SKM-1 treated with dmso at 0.1 percent for 144 hours (cell line): Measurements from ENCODE around the gene SLC44A5.
"Not testable (repeated sequence)": the region's sequence is repeated elsewhere in the genome, so short reads cannot be mapped to it uniquely, and the experiment has no call there.

Source experiments
- DNase-seq: peaks from one replicate; lab custom pipeline; 2025; ENCODE audit not compliant: unreplicated experiment; lab: John Stamatoyannopoulos, UW

SLC44A5 gene

DNA sequence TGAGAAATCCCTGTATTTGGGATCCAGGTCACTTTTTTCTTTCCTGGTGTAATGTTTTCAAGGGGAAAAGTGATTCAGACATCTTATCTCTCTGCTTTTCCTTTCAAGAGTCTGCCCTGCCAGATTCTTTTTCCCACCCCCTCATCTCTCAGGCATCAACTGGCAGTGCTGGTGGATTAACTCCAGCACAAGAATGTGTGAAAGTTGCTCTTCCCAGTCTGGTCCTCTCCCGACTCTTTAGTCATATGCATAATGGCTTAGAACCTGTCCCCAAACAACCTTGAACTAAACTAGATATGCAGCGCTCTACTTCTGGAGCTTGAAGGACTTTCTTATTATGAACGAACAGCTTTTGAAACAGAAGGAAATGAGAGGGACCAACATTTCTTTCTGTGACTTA, 88.5 kb downstream of the SLC44A5 start:
- DNase-seq = no peak

DNA sequence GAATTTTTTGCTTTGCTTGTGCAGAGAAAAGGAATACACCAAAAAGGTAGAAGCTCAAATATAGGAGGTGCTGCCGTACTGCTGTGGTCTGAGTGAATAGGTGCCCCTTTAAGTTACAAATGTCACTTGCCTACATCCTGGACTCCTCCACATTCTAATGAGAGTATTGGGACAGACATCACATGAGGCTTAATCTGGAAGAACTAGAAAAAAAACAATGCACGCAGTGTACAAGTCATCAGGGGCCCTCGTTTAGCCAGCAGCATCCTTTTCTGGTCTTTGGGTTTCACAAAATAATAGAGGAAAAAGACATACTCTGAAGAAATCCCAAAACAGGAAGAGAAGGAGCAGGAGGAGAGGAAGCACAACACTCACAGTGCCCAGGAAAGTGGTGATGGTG, 89.3 kb downstream of the SLC44A5 start:
- no peak for DNase-seq

DNA sequence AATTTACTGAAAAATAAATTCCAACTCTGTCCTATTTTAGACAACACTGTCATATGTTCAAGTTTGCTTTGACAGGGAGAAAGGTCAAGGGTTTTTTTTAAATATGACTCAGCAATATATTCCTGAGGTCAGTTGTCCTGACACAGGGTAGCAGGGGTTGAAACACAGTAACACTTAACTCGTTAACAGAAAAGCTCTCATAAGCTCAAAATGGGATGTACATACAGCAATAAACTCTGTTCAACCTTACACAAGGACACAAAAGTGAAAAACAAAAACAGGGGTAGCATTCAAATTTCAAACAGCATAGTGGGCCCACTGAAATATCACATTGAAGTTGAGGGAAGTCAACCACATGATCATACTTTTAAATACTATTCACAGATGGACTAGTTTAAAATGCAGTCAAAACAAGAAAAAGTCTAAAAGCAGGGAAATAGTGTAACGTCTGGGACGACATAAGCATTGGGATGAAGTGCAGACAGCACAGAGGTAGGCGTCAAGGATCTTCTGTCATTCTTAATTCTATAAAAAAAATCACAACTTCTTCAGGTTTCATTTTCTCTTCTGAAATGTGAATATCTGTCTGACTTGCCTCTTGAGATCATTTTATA, 89.9 kb downstream of the SLC44A5 start:
- DNase-seq = no peak

DNA sequence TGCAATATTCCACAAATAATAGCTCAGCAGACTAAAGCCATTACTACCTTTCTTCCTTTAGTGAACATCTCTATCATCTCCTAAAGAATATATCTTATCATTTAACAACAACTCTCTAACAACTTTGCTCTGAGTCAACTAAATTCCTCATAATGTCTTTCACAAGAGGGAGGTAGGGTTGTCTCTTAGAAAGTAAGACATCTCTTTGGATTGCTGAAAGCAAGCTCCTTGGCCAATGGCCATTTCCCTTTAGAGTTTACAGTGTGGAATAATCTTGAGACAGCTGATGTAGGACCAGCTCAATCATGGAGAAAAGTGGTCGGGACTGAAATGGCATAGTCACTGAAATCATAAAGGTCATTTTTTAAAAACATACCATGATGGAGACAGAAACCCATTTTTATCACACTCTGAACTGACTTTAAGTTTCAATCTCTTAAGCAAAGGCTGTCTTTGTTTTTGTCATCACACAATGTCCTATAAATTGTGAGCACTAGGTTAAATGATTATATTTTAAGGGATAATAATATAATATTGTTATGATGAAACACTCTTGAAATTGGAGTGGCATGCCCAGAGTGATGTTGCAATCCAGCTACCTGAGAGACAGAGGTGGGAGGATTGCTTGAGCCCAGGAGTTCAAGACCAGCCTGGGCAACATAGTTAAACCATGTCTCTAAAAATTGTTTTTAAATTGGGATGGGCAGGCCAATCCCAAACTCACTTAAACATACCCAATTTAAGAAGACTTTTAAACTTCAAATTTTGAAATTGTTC, 91.1 kb downstream of the SLC44A5 start:
- DNase-seq = no peak

DNA sequence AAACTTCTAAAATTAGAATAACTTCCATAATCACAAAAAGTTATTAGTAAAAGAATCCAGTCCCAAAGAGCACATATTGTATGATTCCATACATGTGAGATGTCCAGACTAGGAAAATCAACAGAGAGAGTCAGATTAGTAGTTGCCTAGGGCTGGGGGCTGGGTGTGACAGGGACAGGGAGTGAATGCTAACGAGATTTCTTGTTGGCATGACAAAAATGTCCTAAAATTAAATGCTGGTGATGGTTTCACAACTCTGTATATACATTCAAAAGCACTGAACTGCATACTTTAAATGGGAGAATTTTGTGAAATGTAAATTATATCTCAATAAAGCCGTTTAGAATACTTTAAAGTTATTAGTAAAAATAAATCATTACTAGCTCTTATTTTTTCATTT, 92.2 kb downstream of the SLC44A5 start:
- DNase-seq = no peak

DNA sequence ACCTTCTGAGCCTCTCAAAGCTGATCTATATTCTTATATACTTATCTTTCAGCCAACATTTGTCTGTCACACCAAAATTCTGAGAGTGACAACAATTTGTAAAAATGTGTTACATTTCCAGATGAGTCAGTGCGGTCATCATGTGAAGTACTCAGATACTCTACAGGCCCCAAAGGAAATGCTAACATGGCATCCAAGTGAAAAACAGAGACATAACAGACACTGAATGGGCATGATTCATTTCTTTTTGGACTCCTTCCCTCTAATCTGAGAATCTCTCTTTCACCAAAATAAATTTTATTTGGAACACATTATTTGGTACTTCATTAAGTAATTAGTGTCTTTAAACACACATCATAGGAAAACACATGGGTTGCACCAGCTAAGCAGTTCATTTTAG, 96.6 kb downstream of the SLC44A5 start:
- DNase-seq = no peak

DNA sequence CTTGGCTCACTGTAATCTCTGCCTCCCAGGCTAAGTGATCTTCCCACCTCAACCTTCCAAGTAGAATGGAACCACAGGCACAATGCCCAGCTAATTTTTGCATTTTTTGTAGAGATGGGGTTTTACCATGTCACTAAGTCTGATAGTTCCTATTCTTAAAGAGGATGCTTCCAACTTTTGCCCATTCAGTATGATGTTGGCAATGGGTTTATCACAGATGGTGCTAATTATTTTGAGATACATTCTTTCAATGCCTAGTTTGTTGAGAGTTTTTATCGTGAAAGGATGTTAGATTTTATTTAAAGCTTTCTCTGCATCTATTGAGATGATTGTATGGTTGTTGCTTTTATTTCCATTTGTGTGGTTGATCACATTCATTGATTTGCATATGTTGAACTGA, 103.9 kb downstream of the SLC44A5 start:
- no peak for DNase-seq

DNA sequence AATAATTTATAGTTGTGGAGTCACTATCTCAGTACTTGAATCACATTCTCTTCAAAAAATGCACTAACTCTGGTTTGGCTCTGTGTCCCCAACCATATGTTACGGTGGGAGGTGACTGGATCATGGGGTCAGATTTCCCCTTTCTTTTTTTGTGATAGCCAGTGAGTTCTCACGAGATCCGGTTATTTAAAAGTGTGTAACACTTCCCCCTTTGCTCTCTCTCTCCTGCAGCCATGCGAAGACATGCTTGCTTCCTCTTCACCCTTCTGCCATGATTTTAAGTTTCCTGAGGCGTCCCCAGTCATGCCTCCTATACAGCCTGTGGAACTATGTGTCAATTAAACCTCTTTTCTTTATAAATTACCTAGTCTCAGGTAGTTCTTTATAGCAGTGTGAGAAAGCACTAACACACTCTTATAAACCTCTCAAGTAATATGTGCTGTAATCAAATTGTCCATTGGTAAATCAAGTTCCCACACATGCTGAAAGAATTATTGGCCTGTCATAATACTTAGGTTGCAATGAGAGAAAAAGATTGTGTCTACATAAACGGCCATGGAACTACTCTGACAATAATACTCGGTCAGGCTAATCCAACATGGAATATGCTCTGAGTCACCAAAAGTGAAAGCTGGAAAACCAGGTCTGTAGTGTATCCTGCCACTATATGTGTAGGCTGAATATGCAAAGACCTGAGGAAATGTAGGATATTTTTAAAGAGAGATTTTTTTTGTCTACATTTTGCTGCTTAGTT, 107.5 kb downstream of the SLC44A5 start:
- DNase-seq = no peak

DNA sequence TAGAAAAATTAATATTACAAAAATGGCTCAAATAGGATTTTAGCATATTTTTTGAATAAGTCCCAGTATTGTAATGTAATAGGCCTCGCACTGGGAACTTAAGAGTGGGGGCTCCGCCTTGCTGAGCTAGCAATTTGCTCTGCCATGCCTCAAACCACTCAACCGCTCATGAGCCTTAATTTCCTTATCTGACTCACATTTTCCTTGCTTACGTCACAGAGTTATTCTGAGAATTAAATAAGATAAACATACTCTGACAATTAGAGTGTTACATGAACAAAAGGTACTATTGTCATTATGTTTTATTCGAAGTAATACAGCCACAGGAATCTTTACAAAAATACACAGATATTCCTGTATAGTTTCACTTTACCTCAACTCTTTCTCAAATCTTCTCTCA, 108.1 kb downstream of the SLC44A5 start:
- no peak for DNase-seq

DNA sequence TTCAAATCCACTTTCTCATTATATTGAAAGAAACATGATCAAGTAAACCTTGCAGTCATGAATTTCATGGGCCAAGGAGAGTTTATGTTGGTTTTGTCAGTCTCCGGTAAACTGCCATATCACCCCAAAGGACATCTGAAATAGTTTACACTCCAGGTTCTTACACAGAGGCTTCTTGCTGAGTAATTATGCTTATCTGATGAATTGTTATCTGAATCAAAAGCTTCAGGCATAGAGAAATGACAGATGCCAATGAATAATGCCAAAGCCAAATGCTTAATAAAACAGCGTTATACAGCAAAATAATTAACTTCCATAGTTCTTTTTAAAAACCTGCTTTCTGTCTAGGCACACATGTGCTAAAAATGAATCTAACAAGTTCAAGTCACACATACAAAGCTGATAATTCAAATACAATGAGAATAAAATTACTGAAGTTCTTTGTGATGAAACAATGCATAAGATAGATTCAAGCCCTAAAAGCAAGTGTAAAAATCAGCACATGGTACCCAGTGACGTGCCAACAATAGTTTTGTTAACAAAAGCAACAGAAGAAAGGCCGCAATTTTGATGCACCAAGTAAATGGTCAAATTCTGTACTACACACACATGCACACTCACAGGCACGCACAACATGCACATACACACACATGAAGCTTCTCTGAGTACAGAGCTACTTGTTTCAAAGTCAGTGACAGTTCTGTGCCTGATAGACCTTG, 109.2 kb downstream of the SLC44A5 start:
- no peak for DNase-seq

DNA sequence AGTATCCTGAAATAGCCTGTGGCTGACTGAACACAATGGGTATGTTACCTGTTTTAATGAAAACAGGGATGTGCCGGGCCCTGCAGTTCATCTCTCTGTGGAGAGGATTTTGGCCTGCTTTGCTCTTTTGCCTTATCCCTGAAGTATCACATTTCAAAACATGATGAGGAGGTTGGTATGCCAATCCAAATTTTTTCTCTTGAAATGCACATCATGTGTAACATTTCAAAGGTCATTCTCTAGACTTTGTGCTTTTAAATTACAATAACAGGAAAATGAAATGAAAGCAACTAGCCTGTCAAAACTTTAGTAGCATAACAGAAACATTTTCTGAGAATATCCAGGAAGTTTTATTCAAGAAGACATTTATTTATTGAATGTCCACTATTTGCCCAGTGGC, 118.9 kb downstream of the SLC44A5 start:
- DNase-seq = no peak

DNA sequence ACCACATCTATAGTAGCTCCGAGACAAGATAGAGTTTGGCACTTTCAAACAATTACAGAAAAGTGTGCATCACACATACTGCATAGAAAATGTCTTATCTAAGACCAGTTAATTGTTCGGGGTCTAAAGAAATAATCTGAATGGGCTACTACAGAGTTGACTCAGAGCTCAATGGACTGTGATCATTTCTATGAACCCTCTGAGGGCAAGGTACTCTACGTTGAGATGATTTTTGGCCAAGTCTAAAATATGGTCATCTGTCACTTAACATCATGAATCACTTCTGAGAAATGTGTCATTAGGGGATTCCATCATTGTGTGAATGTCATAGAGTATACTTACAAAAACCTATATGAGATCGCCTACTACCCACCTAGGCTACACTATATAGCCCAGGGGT, 123.5 kb downstream of the SLC44A5 start:
- no peak for DNase-seq

DNA sequence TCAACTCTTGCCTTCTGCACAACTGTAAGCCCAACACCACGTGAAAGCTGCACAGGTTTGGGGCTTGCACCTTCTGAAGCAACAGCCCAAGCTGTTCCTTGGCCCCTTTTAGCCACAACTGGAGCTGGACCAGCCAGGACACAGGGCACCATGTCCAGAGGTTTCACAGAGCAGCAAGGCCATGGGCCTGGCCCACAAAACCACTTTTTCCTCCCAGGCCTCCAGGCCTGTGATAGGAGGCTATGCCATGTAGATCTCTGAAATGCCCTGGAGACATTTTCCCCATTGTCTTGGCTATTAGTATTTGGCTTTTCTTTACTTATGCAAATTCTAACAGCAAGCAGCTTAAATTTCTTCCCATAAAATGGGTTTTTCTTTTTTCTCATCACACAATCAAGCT, 126.1 kb downstream of the SLC44A5 start:
- no peak for DNase-seq

DNA sequence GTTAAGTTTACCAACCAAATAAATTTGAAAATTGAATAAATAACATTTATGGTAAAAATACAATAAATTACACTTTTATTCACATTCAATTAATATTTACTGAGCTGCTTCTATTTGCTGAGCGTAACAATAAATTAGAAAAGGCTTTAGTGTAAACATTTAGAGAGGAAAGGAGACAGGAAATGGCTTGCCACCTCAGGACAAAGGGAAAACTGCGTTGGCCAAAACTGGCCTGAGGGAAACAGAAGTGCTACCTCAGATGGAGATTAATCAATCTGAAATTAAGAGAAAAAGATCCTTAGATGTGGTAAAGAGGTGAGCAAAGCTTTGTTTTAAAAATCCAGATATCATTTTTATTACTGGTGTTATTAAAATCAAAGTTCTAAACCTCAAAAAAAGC, 128.0 kb downstream of the SLC44A5 start:
- no peak for DNase-seq

DNA sequence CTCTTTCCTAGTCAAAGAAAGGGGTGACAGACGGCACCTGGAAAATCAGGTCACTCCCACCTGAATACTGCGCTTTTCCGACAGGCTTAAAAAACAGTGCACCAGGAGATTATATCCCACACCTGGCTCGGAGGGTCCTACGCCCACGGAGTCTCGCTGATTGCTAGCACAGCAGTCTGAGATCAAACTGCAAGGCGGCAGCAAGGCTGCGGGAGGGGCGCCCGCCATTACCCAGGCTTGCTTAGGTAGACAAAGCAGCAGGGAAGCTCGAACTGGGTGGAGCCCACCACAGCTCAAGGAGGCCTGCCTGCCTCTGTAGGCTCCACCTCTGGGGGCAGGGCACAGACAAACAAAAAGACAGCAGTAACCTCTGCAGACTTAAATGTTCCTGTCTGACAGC, 134.4 kb downstream of the SLC44A5 start:
- not testable (repeated sequence) for DNase-seq

DNA sequence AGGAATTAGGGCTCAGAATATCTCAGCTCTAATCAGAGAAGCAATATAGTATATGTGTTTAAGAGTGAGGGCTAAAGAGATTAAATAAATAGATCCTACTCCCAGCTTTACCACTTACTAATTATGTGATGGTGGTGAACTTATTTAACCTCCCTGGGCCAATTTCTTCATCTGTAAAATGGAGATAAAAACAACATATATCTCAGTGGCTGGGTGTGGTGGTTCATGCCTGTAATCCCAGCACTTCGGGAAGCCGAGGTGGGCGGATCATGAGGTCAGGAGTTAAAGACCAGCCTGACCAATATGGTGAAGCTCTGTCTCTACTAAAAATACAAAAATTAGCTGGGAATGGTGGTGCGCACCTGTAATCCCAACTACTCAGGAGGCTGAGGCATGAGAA, 135.2 kb downstream of the SLC44A5 start:
- no peak for DNase-seq

DNA sequence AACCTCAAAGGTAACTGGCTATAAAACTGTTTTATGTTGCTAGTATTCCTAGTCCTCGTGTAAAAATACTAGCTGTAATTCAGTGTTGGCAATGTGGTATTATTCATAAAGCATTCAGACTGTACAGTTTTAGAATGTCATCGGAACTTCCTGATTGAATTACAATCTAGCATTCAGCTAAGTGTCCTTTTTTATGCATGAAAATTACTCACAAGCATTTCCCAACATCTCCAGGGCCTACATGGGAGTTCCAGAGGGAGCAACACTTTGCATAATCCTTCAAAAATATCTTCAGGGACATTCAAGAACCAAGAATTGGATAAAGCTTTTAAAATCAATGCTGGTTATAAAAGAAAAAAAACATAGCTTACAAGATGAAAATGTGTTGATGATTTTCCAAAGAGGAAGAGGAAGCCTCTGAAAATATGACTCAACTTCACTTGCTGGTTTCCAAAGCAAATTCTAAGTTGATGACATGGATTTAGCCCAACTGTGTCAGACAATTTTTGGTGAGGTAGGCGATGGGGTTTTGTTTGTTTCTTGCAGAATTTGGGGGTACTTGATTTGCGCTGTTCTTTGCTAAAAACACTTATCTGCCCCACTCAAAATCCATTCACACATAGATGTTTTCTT, 137.8 kb downstream of the SLC44A5 start:
- no peak for DNase-seq

DNA sequence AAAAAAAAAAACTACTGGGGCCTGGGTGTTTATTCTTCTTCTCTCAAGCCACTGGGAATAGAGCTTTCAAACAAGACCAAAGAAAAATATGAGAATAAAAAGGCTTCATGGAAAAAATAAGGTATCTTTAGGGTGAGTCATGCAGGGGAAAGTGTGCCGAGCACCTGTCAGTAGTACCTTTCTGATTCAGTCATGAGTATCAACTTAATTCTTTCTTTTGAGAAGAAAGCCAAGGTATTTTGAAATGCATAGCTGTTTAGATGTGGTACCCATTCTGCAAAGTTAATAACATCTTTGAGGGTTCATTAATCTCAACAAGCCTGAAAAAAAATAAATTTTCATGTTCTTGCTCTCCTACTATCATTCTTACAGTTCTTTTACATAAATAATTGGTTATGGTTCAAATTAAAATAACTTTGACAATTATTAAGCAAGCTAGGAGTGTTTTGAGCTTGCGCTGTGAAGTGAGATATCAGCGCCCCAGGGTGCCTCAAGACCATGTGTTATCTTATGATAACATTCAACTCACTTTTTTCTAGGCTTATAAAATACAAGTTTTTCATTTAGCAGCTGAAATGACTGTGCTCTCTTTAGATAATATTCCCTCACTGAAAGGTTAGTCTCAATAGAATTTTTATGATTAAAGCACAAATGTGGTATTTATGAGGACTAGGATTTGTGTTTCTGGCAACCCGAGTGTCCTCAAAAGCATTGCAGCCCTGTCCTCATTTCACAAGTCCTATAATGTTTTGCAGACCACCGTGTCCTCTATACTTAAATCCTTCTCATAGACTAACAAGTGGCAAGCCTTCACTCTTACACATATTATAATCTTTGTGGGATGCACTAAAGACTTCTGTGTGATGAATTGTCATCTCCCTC, 138.6 kb downstream of the SLC44A5 start:
- DNase-seq = no peak

DNA sequence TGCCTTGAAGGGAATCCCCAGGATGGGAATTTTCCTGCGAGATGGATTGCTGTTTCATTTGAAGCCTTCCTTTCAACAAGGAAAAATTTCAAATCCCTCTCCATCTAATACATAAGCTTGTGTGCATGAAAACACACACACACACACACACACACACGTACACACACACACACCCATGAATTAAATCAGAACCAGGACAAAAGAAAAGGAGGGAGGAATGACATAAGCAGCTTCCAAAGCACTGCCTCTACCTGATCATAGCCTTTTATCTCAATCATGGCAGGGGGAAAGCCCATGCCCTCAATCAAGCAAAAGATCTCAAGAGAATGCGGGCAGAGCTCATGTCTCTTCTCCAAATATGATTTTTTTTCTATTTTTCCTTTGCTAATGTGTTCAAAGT, 139.7 kb downstream of the SLC44A5 start:
- no peak for DNase-seq

DNA sequence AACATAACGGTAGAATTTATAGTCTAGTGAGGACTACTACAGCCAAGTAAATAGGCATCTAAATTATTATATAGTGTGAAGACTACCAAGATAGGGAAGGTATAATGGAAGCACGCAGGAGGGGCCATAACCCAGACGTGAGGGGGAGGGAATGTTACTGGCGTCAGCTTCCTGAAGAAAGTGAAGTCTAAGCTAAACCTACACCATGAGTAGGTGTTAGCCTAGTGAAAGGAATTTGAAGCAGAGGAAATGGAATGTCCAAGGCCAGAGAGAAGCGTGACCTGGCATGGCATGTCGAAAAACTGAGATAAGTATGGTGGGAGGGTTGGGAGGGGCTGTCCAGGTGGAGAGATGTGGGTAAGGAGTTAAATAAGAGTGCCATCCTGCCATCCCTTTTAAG, 140.5 kb downstream of the SLC44A5 start:
- DNase-seq = no peak
